Endothelial cell of umbilical vein (primary cell): ENCODE measurements around the gene ZNF30. TPM values are rescaled to one million over a fixed set of nuclear protein-coding genes. Genes with fewer than 3 reads are reported as not detected.

Experiments used
- BruUV-seq: library from RNA; stranded (reverse); fragments of 400-500 nt; replicated peaks from 2 replicates; lab custom pipeline; 2021; lab: Mats Ljungman, UMichigan
- CTCF ChIA-PET: fragments of 300-600, 350-600 bp; sonication (Branson Sonifier 250); formaldehyde crosslinking; loops from one replicate; lab custom pipeline; 2021; ENCODE audit warnings: antibody characterized with exemption, inconsistent platforms; lab: Charles Lee
- POLR2A ChIA-PET: fragments of 300-600, 350-600 bp; sonication (Branson Sonifier 250); formaldehyde crosslinking; loops from one replicate; lab custom pipeline; 2021; ENCODE audit warnings: antibody characterized with exemption, inconsistent platforms; lab: Charles Lee
- DNase-seq: peaks from one replicate; pipeline ENCODE4 v3.0.0-alpha.2; 2011; ENCODE audit warnings: low read depth, low spot score
- FAIRE-seq: peaks from 2 replicates; lab custom pipeline; 2011; peaks lifted over from hg19 to GRCh38; lab: Jason Lieb, UNC
- H2AFZ ChIP-seq: 2 replicates; pipeline ENCODE4 v1.6.0; 2012; ENCODE audit warnings: low read depth, low read length, control low read depth, inconsistent platforms
- H3K27ac ChIP-seq: 2 replicates; pipeline ENCODE4 v1.5.1; 2011; ENCODE audit warnings: low read depth, mild to moderate bottlenecking, control low read depth, low read length, moderate library complexity; ENCODE audit not compliant: insufficient read depth
- H3K27me3 ChIP-seq, 2 experiments: 2 replicates each; pipeline versions ENCODE4 v1.6.0 to v1.6.1; 2011; ENCODE audit warnings: low read length in 2 of 2, mixed read lengths in 1 of 2; ENCODE audit not compliant: control insufficient read depth in 2 of 2, insufficient read depth in 2 of 2
- H3K36me3 ChIP-seq, 2 experiments: 2 replicates in 1 of 2; 3 replicates in 1 of 2; pipeline ENCODE4 v1.5.1; 2011; ENCODE audit warnings: low read length in 2 of 2, mild to moderate bottlenecking in 1 of 2, moderate library complexity in 1 of 2; ENCODE audit not compliant: control insufficient read depth in 2 of 2, insufficient read depth in 2 of 2; ENCODE audit errors: extremely low read depth in 1 of 2
- H3K4me1 ChIP-seq: 3 replicates; pipeline ENCODE4 v1.5.1; 2011; ENCODE audit warnings: mild to moderate bottlenecking, low read length; ENCODE audit not compliant: control insufficient read depth, insufficient read depth; ENCODE audit errors: extremely low read depth
- H3K4me2 ChIP-seq: 2 replicates; pipeline ENCODE4 v1.6.1; 2011; ENCODE audit warnings: low read length, control low read depth, mixed read lengths; ENCODE audit not compliant: insufficient read depth
- H3K4me3 ChIP-seq, 3 experiments: fragments of 200-600 bp in 1 of 3; sonication (generic), shearing (Covaris generic) in 1 of 3; replicated peaks in 1 of 3; 2 replicates each; pipeline ENCODE4 v1.5.1; 2011 to 2016; ENCODE audit warnings: control low read depth in 3 of 3, low read length in 3 of 3, mild to moderate bottlenecking in 2 of 3, inconsistent platforms in 1 of 3, low read depth in 1 of 3, moderate library complexity in 1 of 3; ENCODE audit not compliant: insufficient read depth in 1 of 3
- H3K79me2 ChIP-seq: 2 replicates; pipeline ENCODE4 v1.6.0; 2012; ENCODE audit warnings: low read length, inconsistent platforms; ENCODE audit not compliant: control insufficient read depth, insufficient read depth
- H3K9ac ChIP-seq: replicated peaks from 2 replicates; pipeline ENCODE3; 2011; ENCODE audit warnings: low read length, control low read depth; ENCODE audit not compliant: insufficient read depth; ENCODE audit errors: extremely low read depth
- H3K9me1 ChIP-seq: replicated peaks from 3 replicates; pipeline ENCODE4 v1.6.0; 2011; ENCODE audit warnings: mild to moderate bottlenecking, low read length; ENCODE audit not compliant: control insufficient read depth, insufficient read depth; ENCODE audit errors: extremely low read depth
- H3K9me3 ChIP-seq: replicated peaks from 2 replicates; pipeline ENCODE4 v1.5.1; 2012; ENCODE audit warnings: low read length, inconsistent platforms; ENCODE audit not compliant: control insufficient read depth, insufficient read depth
- H4K20me1 ChIP-seq: replicated peaks from 2 replicates; pipeline ENCODE3; 2011; ENCODE audit warnings: mild to moderate bottlenecking, low read length; ENCODE audit not compliant: control insufficient read depth, insufficient read depth; ENCODE audit errors: extremely low read depth
- FOS ChIP-seq: IDR thresholded peaks from 2 replicates; pipeline ENCODE4 v1.6.1; 2011; ENCODE audit warnings: mild to moderate bottlenecking, low read length, moderate library complexity, borderline replicate concordance; ENCODE audit not compliant: insufficient read depth
- GATA2 ChIP-seq: IDR thresholded peaks from 2 replicates; pipeline ENCODE4 v1.7.0; 2011; ENCODE audit warnings: low read depth, mild to moderate bottlenecking, moderate library complexity, mixed read lengths, low read length; ENCODE audit not compliant: insufficient read length, insufficient read depth
- dilution Hi-C: fragments of 300-500 bp; cut with MboI; formaldehyde crosslinking; loops from one replicate; pipeline ENCODE4 v1.15.0; 2019; ENCODE audit warnings: low sequenced_read_pairs; ENCODE audit not compliant: extremely low pct_ligation_motif_present
- intact Hi-C: fragments of 100-400 bp; cut with micrococcal nuclease; formaldehyde crosslinking; loops from one replicate; pipeline ENCODE4 v1.10.0; 2022
- polyA plus RNA-seq, 4 experiments: library from polyadenylated mRNA; depleted of rRNA in 3 of 4; stranded (reverse) in 3 of 4; unstranded in 1 of 4; fragments of >200 nt; gene quantifications; 2 replicates each; pipeline versions ENCODE4 v1.2.1 to v1.2.3, GENCODE V29; 2011 to 2012; ENCODE audit warnings: missing spikeins in 1 of 4
- total RNA-seq: library from RNA; stranded (reverse); gene quantifications from 2 replicates; pipeline ENCODE4 v1.2.3, GENCODE V29; 2021
- TF ChIP-seq, protein P1 (sequence below), 2 donors: IDR thresholded peaks; 1 replicate in 1 of 2; 2 replicates in 1 of 2; pipeline ENCODE4 v1.5.1; 2011; ENCODE audit warnings: low read length in 2 of 2, mild to moderate bottlenecking in 2 of 2, moderate library complexity in 2 of 2, control low read depth in 1 of 2, inconsistent platforms in 1 of 2, low read depth in 1 of 2; ENCODE audit not compliant: insufficient read depth in 1 of 2; ENCODE audit errors: extremely low read depth in 1 of 2
- TF ChIP-seq, protein P2 (sequence below): IDR thresholded peaks from 2 replicates; pipeline ENCODE4 v1.6.1; 2011; ENCODE audit not compliant: insufficient read depth, insufficient read length

The ZNF30 gene
- total and polyA plus RNA-seq, 2 donors (not counting 3 experiments of a cell fraction or from before 2014, with no cell fraction given): 1.3 to 4.7 TPM

- FAIRE-seq: no peak
- H3K4me1 ChIP-seq: peaks cover 2% of the 10 kb centered on the region
- ChIA-PET POLR2A (no interaction called here), CTCF (interaction anchor here (0.6 to 1.7 kb wide), 3 partner anchors 9 to 33 kb away, joined by 3 to 4 read pairs (median 3); no protein-coding TSS in a partner anchor)
- intact Hi-C loops: no loop called here
- no peaks in the 10 kb centered on the region for H3K79me2 ChIP-seq
- H2AFZ ChIP-seq: no peak overlapping the region
- no peak overlapping the region for H3K4me2 ChIP-seq
- H3K27ac ChIP-seq: no peak overlapping the region
- peaks cover 0 to 3% of the 10 kb centered on the region in 2 experiments for H3K27me3 ChIP-seq
- no peak for DNase-seq
- no peaks in the 10 kb centered on the region for H3K9me3 ChIP-seq
- no TSS peak for BruUV-seq
- H3K36me3 ChIP-seq: no peaks in the 10 kb centered on the region
- H3K4me3 ChIP-seq: no peak overlapping the region
- no peaks in the 10 kb centered on the region for H4K20me1 ChIP-seq
- H3K9ac ChIP-seq: no peak overlapping the region
- no peaks in the 10 kb centered on the region for H3K9me1 ChIP-seq
- dilution Hi-C loops: no loop called here
- no peak for TF ChIP-seq FOS
- TF ChIP-seq, protein P1, sequence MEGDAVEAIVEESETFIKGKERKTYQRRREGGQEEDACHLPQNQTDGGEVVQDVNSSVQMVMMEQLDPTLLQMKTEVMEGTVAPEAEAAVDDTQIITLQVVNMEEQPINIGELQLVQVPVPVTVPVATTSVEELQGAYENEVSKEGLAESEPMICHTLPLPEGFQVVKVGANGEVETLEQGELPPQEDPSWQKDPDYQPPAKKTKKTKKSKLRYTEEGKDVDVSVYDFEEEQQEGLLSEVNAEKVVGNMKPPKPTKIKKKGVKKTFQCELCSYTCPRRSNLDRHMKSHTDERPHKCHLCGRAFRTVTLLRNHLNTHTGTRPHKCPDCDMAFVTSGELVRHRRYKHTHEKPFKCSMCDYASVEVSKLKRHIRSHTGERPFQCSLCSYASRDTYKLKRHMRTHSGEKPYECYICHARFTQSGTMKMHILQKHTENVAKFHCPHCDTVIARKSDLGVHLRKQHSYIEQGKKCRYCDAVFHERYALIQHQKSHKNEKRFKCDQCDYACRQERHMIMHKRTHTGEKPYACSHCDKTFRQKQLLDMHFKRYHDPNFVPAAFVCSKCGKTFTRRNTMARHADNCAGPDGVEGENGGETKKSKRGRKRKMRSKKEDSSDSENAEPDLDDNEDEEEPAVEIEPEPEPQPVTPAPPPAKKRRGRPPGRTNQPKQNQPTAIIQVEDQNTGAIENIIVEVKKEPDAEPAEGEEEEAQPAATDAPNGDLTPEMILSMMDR (IDR thresholded peaks at IDR 0.05; ENCODE audit: extremely low read depth in 1 of 2, insufficient read depth in 1 of 2, low read depth in 1 of 2, low read length in 2 of 2): no peak
Observed at GRCh38 chr19:34979819-34980640, 53.3 kb downstream of the ZNF30 start.

GRCh38 chr19:34982275-34982674, 55.6 kb downstream of the ZNF30 start:
- ChIA-PET POLR2A (no interaction called here), CTCF (no interaction called here)
- Histone ChIP-seq H3K27me3 (peaks cover 0 to 3% of the 10 kb centered on the region in 2 experiments), H3K79me2 (no peaks in the 10 kb centered on the region), H3K27ac (no peak overlapping the region), H3K9me1 (no peaks in the 10 kb centered on the region), H3K9ac (no peak overlapping the region), H3K9me3 (no peaks in the 10 kb centered on the region), H3K4me1 (peaks cover 15% of the 10 kb centered on the region), H2AFZ (no peak overlapping the region), H3K36me3 (no peaks in the 10 kb centered on the region), H3K4me2 (no peak overlapping the region), H3K4me3 (no peak overlapping the region), H4K20me1 (no peaks in the 10 kb centered on the region)
- FAIRE-seq (no peak), DNase-seq (no peak)
- intact Hi-C loops (no loop called here), dilution Hi-C loops (no loop called here)
- no TSS peak for BruUV-seq
- TF ChIP-seq GATA2 (no peak), FOS (no peak)
- TF ChIP-seq, protein P2, sequence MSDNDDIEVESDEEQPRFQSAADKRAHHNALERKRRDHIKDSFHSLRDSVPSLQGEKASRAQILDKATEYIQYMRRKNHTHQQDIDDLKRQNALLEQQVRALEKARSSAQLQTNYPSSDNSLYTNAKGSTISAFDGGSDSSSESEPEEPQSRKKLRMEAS: no peak
